NB4 (cell line): ENCODE measurements around the gene SDK2.
A peak's percentile ranks its signal among the peaks of the same experiment; 100 is the strongest.

Experiments
- DNase-seq: peaks from one replicate; pipeline ENCODE4 v3.0.0; 2010; ENCODE audit warnings: low read depth
- H3K4me3 ChIP-seq: one replicate; pipeline ENCODE4 v1.5.1; 2011; ENCODE audit warnings: mild to moderate bottlenecking, low read depth, low read length, moderate library complexity
- MYC ChIP-seq: IDR thresholded peaks from 2 replicates; pipeline ENCODE4 v1.6.1; 2011; ENCODE audit warnings: low read depth, low read length
- POLR2A ChIP-seq: IDR thresholded peaks from 2 replicates; pipeline ENCODE4 v1.6.1; 2011; ENCODE audit warnings: mild to moderate bottlenecking; ENCODE audit not compliant: insufficient read length; ENCODE audit errors: extremely low read depth
- TF ChIP-seq, protein P1 (sequence below): IDR thresholded peaks from 2 replicates; pipeline ENCODE4 v1.6.1; 2011; ENCODE audit warnings: low read depth, low read length
- TF ChIP-seq, protein P2 (sequence below): IDR thresholded peaks from one replicate; pipeline ENCODE4 v1.5.1; 2012; ENCODE audit warnings: low read depth, low read length

Gene SDK2

GRCh38 chr17:73423806-73424205 lies 220.4 kb downstream of the SDK2 start:
- DNase-seq, result no peak
- TF ChIP-seq POLR2A (no peak), MYC (no peak)
- TF ChIP-seq, protein P1, sequence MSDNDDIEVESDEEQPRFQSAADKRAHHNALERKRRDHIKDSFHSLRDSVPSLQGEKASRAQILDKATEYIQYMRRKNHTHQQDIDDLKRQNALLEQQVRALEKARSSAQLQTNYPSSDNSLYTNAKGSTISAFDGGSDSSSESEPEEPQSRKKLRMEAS, result no peak
- TF ChIP-seq, protein P2, sequence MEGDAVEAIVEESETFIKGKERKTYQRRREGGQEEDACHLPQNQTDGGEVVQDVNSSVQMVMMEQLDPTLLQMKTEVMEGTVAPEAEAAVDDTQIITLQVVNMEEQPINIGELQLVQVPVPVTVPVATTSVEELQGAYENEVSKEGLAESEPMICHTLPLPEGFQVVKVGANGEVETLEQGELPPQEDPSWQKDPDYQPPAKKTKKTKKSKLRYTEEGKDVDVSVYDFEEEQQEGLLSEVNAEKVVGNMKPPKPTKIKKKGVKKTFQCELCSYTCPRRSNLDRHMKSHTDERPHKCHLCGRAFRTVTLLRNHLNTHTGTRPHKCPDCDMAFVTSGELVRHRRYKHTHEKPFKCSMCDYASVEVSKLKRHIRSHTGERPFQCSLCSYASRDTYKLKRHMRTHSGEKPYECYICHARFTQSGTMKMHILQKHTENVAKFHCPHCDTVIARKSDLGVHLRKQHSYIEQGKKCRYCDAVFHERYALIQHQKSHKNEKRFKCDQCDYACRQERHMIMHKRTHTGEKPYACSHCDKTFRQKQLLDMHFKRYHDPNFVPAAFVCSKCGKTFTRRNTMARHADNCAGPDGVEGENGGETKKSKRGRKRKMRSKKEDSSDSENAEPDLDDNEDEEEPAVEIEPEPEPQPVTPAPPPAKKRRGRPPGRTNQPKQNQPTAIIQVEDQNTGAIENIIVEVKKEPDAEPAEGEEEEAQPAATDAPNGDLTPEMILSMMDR, result no peak

DNA sequence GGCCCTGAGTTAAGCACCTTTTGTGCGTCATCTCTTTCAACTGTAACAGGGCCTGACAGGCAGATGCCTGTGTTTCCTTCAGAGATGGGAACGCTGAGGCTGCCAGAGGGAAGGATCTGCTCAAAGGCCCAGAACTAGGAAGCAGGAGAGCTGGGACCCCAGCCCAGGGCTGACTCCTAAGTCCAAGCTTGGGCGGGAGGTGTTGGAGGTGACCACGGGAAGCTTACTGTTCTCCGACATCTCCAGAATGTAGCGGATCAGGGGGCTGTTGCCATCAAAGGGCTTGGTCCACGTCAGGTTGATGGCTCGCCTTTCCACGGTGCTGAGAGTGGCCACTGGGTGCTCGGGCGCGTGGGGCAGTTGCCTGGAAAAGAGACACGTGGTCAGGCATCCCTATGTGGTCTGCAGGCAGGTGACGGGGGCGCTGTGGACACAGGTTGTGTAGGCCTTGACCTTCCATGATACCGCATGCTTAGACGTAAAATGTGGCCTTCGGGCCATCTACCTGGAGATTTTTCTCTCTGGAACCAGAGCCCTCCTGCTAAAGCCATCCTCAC lies 221.0 kb downstream of the SDK2 start:
- no peak for DNase-seq
- TF ChIP-seq MYC (no peak), POLR2A (no peak)
- TF ChIP-seq, protein P1, result no peak
- TF ChIP-seq, protein P2, result no peak
- H3K4me3 ChIP-seq, result no peak overlapping the region

More at GRCh38 chr17:73423806-73424205, 220.4 kb downstream of the SDK2 start:
- no peak overlapping the region for H3K4me3 ChIP-seq

GRCh38 chr17:73422121-73422520 lies 222.1 kb downstream of the SDK2 start:
- no peak for TF ChIP-seq MYC
- TF ChIP-seq POLR2A, result no peak
- TF ChIP-seq, protein P1, result no peak
- TF ChIP-seq, protein P2, result no peak
- no peak overlapping the region for H3K4me3 ChIP-seq
- no peak for DNase-seq

DNA sequence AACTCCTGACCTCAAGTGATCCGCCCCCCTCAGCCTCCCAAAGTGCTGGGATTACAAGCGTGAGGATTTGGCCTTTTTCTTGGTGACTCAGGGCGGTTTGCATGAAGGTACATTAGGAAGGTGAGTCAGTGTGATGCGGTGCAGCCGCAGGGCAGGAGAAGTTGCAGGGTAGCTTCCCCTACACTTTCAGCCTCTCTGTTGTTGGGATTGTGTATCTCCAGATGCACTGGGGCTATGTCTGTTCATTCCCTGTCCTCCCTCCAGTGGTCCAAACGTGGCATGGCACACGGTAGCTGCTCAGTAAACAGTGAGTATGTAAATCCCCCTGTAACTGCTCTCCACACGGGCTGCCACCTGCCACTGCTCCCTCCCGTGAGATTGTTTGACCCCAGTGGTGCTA lies 223.3 kb downstream of the SDK2 start:
- peak; percentile 41 for DNase-seq
- no peak overlapping the region for H3K4me3 ChIP-seq
- TF ChIP-seq, protein P2, result peak; percentile 24
- TF ChIP-seq POLR2A, result no peak

- no peak for DNase-seq
- TF ChIP-seq, protein P1, result no peak
- TF ChIP-seq POLR2A (no peak), MYC (no peak)
- TF ChIP-seq, protein P2, result no peak
- H3K4me3 ChIP-seq, result no peak overlapping the region
Observed at GRCh38 chr17:73419881-73420280, 224.4 kb downstream of the SDK2 start.

DNA sequence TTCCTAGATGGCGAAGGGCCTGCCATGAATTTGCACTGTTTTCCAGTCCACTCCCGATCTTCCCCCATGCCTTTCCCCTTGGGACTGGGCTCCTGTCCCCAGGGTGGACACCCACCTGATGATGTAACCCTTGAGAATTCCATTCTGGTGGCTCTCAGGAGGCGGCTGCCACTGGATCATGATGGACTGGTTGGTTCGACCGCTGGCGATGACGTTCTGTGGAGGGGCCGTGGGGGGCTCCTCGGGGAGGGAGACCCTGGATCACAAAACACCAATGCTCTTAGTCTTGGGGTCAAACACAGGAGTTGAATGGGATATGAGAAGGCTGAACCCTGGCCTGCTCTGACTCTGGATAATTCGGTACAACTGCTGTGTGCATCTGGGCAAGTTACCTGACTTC lies 225.2 kb downstream of the SDK2 start:
- TF ChIP-seq, protein P1, result no peak
- TF ChIP-seq MYC (no peak), POLR2A (no peak)
- TF ChIP-seq, protein P2, result no peak
- no peak overlapping the region for H3K4me3 ChIP-seq
- no peak for DNase-seq
